ENCODE data around the gene AGPAT4. TPM values are rescaled to one million over a fixed set of nuclear protein-coding genes. Genes with fewer than 3 reads are reported as not detected.
A peak's percentile ranks its signal among the peaks of the same experiment; 100 is the strongest.
"Not testable (repeated sequence)": the region's sequence is repeated elsewhere in the genome, so short reads cannot be mapped to it uniquely, and the experiment has no call there.

AGPAT4 gene
- total RNA-seq, 1 experiment from 2014 or later = 12.0 TPM

- no peak for DNase-seq (ENCODE audit: low read depth)
Observed at GRCh38 chr6:161138543-161139303, 135.1 kb downstream of the AGPAT4 start.

GRCh38 chr6:161137839-161138542 lies 135.9 kb downstream of the AGPAT4 start:
- peak; percentile 54 for DNase-seq (ENCODE audit: low read depth)

GRCh38 chr6:161137320-161137719 lies 136.5 kb downstream of the AGPAT4 start:
- DNase-seq (ENCODE audit: low read depth) = no peak

DNA sequence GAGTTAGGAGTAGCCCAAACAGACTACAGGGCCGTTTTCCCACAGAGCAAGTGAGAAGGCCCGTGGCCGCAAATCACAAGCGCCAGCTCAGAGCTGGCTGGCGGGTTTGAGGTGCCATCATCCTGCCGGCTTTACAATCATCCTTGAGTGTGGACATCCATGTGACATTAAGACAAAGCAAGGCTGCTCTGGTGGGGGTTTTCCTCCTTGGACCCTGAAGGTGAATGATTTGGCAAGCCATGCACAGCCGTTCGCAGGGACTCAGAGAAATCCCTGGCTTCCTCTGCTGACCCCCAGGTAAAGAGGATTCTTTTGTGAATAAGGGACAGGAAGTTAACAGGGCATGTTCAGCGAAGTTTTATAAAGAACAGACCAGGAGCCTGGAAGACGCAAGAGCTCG lies 137.2 kb downstream of the AGPAT4 start:
- no peak for DNase-seq (ENCODE audit: low read depth)

GRCh38 chr6:161135695-161136591 lies 137.9 kb downstream of the AGPAT4 start:
- DNase-seq (ENCODE audit: low read depth) = no peak

- no peak for DNase-seq (ENCODE audit: low read depth)
Observed at GRCh38 chr6:161134550-161135298, 139.1 kb downstream of the AGPAT4 start.

DNA sequence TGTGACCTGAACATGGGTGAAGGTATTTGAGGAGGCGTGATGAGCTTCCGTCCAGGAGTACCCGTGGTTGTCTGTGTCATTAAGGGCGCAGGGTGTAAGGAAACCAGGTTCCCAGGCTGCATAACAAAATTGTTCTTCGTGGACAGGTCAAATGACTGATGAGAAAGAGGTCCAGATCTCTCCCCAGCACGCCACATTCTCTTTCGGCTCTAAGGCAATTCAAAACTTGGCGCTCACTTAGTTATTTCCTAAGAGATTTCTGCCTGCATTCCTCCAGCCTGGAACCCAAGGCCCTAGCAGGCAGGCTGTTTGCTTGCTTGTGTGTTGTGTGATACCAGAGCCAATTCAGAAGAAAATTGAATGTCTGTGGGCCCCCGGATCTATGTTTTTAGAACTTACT lies 139.9 kb downstream of the AGPAT4 start:
- no peak for DNase-seq (ENCODE audit: low read depth)

DNA sequence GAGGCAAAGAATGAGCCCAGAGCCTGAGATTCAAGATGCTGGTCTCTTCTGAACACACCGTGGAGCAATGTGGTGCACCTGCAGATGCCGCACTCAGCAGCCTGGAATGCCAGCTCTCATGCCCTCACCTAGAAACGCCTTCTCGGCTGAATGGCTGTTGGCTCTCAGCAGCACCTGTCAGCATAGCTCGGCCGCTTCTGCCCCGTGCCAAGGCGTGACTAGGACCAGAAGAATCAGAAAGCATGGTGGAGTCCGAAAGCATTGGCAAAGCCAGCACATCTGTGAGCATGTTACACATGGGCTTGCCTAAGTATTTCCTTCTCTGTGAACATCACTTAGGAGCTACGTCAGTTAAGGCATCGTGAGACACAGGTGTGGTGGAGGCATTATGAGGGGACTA lies 141.5 kb downstream of the AGPAT4 start:
- DNase-seq (ENCODE audit: low read depth) = no peak

DNA sequence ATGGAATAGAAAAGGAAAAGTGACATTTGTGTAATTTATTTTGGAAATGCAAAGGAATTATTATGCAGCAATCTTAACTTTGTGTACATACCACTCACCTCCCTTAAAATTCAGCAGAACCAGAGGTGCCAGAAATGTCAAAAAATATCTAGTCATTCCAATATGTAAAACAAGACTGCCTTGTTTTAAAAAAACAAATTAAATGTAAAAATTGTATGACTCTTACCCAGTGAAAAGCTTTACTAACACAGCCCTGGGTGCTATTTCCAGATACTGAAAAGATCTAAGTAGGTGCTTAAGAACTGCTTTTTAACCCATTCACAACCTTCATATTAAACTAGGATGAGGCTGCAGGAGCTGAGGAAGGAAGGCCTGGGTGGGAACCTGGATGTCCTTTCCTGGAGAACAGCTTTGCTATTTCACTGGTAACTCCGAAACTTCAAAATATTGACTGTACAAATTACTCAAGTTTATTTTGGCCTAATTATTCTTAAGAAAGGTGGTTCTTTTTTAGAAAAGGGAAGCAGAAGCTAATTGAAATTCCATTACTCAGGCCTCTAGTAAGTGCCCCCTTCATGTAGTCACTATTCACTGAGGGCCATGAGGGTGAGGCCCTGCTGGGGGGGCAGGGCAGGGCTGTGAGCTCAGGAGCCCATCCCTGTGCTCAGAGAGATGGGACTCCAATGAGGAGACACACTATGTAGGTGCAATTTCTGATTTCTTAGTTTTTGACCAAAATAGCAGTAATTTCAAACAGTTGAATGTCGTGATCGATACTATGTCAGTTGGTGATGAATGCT lies 142.7 kb downstream of the AGPAT4 start:
- no peak for DNase-seq (ENCODE audit: low read depth)

DNA sequence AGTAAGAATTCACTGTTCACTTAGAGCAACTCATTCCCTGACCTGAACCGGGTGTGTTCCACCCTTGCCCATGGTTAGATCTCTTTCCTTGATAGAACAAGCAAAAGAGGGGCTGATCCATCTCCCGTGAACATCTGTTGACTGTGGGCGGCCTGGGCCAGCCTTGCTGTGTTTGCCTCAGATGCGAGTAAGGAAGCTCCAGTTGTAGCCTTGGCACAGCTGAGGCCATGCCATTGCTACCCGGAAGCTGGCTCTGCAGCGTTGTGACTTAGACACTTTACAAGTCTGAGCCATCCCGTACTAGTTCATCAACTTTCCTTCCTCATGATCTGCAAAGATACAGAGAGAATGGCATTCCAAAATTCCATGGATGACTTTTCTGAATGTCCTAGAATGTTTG lies 143.3 kb downstream of the AGPAT4 start:
- DNase-seq (ENCODE audit: low read depth) = no peak

- DNase-seq (ENCODE audit: low read depth) = peak; percentile 90
Observed at GRCh38 chr6:161128680-161129196, 145.1 kb downstream of the AGPAT4 start.

DNA sequence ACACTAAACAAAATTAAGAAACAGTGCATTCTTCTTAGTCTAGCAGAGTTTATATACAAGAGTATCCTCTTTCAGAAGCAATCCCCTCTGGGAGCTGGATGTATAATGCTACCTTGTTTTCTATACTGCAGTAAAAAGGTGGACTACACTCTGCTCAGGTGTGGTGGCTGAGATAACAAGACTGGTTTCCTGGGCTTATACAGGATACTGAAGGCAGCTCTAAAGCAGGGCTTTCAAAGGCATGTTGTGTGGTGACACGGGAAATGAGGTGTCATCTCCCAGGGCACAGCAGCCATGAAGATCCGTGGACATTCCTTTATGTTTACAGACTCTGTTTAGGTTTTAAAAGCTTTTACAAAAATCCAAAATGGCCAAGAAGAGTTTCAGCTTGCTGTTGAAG lies 145.6 kb downstream of the AGPAT4 start:
- DNase-seq (ENCODE audit: low read depth) = no peak

DNA sequence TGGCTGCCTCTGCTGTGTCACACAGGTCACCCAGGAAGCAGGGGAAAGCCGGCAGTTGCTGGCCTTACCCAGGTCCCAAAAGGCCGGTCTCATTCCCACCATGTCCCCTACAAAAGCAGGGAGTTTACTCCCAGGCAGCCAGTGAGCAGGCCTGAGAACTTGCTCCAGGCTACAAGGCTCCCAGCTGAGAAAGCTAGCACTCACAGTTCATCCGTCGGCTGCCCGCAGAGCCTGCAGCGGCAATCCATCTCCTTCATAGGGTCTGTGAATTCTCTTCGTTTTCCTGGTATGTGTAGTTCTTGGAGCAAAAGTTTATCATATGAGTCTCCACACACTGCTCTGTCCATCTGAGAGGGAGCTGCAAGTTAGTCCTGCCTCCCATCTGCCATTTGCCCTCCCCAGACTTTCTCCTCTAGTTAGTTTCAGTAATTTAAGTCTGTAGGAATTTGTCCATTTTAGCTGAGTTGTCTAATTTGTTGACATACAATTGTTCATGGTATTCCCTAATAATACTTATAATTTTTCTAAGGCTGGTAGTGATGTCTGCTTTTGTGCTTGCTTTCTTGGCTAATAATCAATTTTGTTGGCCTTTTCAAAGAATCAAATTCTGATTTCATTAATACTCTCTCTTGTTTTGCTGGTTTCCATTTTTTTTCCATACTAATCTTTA lies 146.7 kb downstream of the AGPAT4 start:
- no peak for DNase-seq (ENCODE audit: low read depth)

- DNase-seq (ENCODE audit: low read depth) = no peak
Observed at GRCh38 chr6:161125591-161125990, 148.3 kb downstream of the AGPAT4 start.

- DNase-seq (ENCODE audit: low read depth) = not testable (repeated sequence)
Observed at GRCh38 chr6:161123319-161123718, 150.5 kb downstream of the AGPAT4 start.

DNA sequence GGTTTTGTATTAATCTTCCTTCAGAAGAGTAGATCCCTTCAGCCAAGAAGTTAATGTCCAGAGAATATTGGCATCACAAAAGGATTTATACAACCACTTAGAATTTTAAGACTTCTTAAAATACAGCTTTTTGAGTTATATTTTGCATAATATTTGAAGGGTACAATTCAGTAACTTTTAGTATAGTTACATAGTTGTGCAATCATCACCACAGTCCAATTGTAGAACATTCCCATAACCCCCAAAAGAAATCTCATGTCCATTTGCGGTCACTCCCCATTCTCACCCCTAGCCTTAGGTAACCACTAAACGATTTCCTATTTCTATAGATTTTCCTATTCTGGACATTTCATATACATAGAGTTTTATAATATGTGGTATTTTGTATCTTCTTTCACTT lies 155.9 kb downstream of the AGPAT4 start:
- no peak for DNase-seq (ENCODE audit: low read depth)

DNA sequence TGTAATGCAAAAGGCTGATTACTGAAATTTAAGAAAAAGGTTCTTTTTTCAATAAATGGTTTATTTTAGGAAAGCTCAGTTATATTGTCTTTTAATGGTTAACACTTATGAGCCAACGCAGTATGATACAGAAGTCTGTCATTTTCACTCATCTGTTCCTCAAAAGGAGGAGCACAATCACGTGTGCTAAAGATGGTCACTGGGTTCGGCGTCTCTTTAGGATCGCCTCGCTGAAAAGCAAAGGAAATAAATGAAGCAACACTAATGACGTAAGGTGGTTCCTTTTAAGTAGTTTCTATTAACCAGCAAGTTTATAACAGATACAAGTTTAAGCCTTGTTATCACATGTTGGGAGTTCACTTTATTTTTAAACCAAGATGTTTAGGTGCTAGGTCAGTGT lies 156.6 kb downstream of the AGPAT4 start:
- DNase-seq (ENCODE audit: low read depth) = no peak

DNA sequence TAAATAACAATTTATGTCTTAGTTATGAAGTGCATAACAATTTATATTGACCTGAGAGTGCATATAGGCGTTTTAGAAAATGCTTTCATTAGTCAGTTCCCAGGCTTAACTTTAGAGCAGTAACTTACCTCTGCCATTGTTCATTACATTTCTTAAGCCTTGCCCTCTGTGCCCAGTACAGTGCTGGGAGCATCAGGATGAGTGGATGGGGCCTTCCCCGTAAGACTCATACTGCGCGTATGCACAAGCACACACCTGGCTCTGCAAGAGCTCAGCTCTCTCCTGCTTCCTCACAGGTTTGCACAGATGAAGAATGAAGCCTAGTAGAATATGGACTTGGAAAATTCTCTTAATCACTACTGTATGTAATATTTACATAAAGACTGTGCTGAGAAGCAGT lies 157.3 kb downstream of the AGPAT4 start:
- no peak for DNase-seq (ENCODE audit: low read depth)

DNA sequence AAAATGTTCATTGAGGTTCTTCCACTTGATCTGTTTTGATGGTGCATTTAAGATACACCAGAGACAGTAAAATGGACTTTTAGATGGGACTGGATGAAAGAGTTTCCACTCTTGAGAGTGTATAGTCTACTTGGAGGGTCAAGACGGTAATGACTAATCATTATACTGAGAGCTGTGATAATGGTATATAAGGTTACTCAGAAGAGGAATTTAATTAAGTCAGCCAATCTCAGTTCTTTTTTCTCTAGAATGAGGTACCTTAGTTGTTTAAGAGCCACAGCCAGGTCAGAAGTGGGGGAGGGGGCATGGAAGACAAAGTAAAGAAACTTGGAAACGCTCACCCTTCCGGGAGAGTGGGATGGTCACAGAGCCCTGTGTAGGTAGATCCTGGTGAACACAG lies 158.4 kb downstream of the AGPAT4 start:
- no peak for DNase-seq (ENCODE audit: low read depth)

DNA sequence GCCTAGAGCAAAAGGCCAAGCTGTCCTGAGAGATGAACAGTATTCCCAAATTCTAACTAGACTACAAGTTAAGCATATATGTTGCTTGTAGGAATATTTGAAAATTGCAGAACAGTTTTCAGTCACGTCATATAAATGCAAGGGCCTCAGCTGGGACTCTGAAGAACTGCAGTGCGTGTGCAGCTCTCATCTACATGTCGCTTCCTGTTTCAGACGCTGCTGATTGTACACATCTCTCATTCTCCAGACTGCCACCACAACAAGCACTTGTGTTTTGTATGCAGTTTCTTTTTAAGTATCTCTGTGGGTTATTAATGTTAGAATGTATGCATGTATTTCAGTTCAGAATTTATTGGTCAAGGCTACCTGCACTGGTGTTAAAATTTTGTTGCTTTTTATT lies 162.6 kb downstream of the AGPAT4 start:
- DNase-seq (ENCODE audit: low read depth) = no peak
